AG04450 (cell line): ENCODE measurements around the gene EXT2. TPM values are rescaled to one million over a fixed set of nuclear protein-coding genes. Genes with fewer than 3 reads are reported as not detected.

ENCODE experiments used
- CTCF ChIA-PET: fragments of 300-600, 350-600 bp; formaldehyde crosslinking; extraction: SDS; loops from one replicate; lab custom pipeline; 2022; ENCODE audit warnings: antibody characterized with exemption, inconsistent platforms; lab: Charles Lee
- POLR2A ChIA-PET: fragments of 350-600 bp; formaldehyde crosslinking; extraction: SDS; loops from one replicate; lab custom pipeline; 2021; ENCODE audit warnings: antibody characterized with exemption, inconsistent platforms; lab: Yijun Ruan, JAX
- DNase-seq: peaks from one replicate; pipeline ENCODE4 v3.0.0-alpha.2; 2011; ENCODE audit warnings: low read depth, low spot score
- H3K27ac ChIP-seq: one replicate; pipeline ENCODE4 v1.5.1; 2012; ENCODE audit warnings: low read depth, low read length, control low read depth
- H3K27me3 ChIP-seq: one replicate; pipeline ENCODE4 v1.6.0; 2012; ENCODE audit warnings: low read length; ENCODE audit not compliant: control insufficient read depth, insufficient read depth
- H3K4me3 ChIP-seq: 2 replicates; pipeline ENCODE4 v1.5.1; 2011; ENCODE audit warnings: mild to moderate bottlenecking, low read depth, low read length, control low read depth
- H3K9me3 ChIP-seq: 2 replicates; pipeline ENCODE4 v1.5.1; 2012; ENCODE audit warnings: low read length; ENCODE audit not compliant: control insufficient read depth, insufficient read depth
- polyA plus RNA-seq: library from polyadenylated mRNA; depleted of rRNA; stranded (reverse); fragments of >200 nt; gene quantifications from 2 replicates; pipeline ENCODE4 v1.2.3, GENCODE V29; 2011
- TF ChIP-seq, protein P1 (sequence below): IDR thresholded peaks from 2 replicates; pipeline ENCODE4 v1.5.1; 2011; ENCODE audit warnings: low read depth, low read length, control low read depth, inconsistent platforms

Gene EXT2
- polyA plus RNA-seq, 1 experiment, result 138 TPM

DNA sequence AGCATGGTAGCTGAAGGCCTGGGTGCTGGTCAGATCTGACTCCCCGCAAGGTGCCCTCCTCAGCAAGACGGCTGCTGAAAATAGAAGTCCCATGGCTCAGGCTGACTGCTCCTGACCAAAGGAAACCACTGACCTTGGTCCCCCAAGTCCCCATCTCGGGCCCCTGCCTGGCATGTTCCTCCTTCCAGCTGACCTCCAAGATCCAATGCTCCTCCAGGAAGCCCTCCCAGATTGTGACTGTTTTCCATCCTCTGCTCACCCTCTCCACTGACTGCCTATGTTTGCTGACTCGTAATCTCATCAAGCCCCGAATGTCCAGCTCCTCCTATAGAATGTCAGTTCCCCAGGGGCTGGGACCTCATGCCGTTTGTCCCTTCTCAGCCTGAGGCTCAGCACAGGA, 184.0 kb downstream of the EXT2 start:
- Histone ChIP-seq H3K4me3 (no peak overlapping the region), H3K9me3 (peaks cover 3% of the 10 kb centered on the region; the same call in 1 of the 2 replicates), H3K27ac (no peak overlapping the region), H3K27me3 (peaks cover 13% of the 10 kb centered on the region)
- DNase-seq, result no peak
- ChIA-PET POLR2A (no interaction called here), CTCF (interaction anchor here (1.2 kb wide), 1 partner anchor 169 kb away, joined by 3 read pairs; no protein-coding TSS in a partner anchor)
- TF ChIP-seq, protein P1, sequence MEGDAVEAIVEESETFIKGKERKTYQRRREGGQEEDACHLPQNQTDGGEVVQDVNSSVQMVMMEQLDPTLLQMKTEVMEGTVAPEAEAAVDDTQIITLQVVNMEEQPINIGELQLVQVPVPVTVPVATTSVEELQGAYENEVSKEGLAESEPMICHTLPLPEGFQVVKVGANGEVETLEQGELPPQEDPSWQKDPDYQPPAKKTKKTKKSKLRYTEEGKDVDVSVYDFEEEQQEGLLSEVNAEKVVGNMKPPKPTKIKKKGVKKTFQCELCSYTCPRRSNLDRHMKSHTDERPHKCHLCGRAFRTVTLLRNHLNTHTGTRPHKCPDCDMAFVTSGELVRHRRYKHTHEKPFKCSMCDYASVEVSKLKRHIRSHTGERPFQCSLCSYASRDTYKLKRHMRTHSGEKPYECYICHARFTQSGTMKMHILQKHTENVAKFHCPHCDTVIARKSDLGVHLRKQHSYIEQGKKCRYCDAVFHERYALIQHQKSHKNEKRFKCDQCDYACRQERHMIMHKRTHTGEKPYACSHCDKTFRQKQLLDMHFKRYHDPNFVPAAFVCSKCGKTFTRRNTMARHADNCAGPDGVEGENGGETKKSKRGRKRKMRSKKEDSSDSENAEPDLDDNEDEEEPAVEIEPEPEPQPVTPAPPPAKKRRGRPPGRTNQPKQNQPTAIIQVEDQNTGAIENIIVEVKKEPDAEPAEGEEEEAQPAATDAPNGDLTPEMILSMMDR, result no peak

DNA sequence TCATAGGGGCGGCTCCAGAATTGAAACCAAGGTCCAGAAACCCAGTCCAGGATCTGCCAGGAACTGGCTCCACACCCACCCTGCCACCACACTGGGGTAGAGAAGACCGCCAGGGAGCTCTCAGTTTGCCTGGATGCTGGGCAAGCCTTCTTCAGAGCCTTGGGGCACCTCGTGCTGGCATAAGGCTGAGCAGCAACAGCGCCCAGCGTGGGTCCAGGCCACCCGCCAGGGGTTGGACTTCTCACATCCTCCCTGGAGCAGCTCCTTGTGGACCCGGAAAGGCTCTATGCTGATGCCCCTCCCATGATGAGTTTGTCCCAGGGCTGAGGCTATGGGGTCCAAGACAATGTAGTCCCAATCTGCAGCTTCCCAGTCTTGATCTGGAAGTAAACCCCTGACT, 184.8 kb downstream of the EXT2 start:
- Histone ChIP-seq H3K9me3 (peaks cover 2% of the 10 kb centered on the region; the same call in 1 of the 2 replicates), H3K27ac (no peak overlapping the region), H3K27me3 (peaks cover 13% of the 10 kb centered on the region), H3K4me3 (no peak overlapping the region)
- ChIA-PET POLR2A (no interaction called here), CTCF (interaction anchor here (1.2 kb wide), 1 partner anchor 170 kb away, joined by 3 read pairs; no protein-coding TSS in a partner anchor)
- no peak for DNase-seq
- TF ChIP-seq, protein P1, result no peak

DNA sequence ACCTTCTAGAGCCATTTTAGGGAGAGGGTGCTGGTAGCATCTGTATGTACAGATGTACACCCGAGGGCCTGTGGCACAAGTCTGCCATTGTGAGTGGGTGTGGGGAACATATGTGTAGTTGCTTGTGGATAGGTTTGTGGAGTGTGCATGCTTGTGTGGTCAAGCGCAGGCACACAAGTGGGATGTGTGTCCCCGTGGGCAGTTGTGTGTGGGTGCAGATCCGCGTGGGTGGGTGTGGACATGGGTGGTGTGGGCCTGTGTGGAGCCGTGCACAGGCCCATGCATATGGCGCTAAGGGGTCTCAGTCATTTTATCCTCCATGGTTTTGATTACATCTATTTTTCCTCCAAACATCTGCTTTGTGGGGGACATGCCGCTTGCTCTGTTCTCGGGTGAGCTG, 185.7 kb downstream of the EXT2 start:
- TF ChIP-seq, protein P1, result no peak
- peaks cover 13% of the 10 kb centered on the region for H3K27me3 ChIP-seq
- DNase-seq, result no peak
- no peak overlapping the region for H3K4me3 ChIP-seq
- no peak overlapping the region for H3K27ac ChIP-seq
- CTCF ChIA-PET, result no interaction called here
- H3K9me3 ChIP-seq, result no peaks in the 10 kb centered on the region; the same call in 1 of the 2 replicates
- POLR2A ChIA-PET, result no interaction called here

DNA sequence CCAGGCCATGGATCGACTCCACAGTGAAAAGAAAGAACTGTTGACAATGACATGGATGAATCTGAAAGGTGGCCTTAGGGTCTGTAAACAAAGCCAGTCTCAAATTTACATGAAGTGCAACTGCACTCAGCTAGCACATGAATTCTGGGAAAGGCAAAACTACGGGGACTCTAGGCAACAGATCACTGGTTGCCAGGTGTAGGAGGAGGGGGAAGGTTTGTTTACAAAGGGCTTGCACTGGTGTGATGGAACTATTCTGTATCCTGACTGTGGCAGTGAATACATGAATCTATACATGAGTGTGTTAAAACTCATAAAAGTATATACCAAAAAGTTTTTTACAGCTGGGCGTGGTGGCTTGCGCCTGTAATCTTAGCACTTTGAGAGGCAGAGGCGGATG, 187.1 kb downstream of the EXT2 start:
- POLR2A ChIA-PET, result no interaction called here
- TF ChIP-seq, protein P1, result no peak
- H3K9me3 ChIP-seq, result no peaks in the 10 kb centered on the region; the same call in 1 of the 2 replicates
- no peak overlapping the region for H3K27ac ChIP-seq
- H3K27me3 ChIP-seq, result peaks cover 13% of the 10 kb centered on the region
- DNase-seq, result no peak
- no peak overlapping the region for H3K4me3 ChIP-seq
- CTCF ChIA-PET, result no interaction called here

DNA sequence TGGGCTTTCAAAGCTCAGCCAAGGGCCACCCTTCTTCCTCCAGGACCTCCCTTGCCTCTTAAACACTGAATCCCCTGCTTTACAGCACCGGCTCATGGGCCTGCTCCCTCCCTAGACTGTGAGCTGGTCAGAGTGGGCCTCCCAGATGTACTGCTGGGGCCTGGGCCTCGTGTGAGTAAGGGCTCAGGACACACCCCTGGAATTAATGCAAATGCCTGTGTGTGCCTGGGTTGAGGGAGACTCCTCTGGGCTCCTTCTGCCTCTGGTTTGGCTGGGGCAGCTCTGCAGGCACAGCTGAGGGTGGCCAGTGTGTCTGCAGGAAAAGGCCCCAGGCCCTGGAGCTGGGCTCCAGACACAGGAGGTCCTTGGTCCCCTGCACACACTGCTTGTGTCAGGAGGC, 190.3 kb downstream of the EXT2 start:
- CTCF ChIA-PET, result interaction anchor here (0.6 to 2.7 kb wide), 28 partner anchors 8 to 1491 kb away, joined by 3 to 10 read pairs (median 4); no protein-coding TSS in a partner anchor
- POLR2A ChIA-PET, result no interaction called here
- Histone ChIP-seq H3K9me3 (no peaks in the 10 kb centered on the region; the same call in 1 of the 2 replicates), H3K27ac (no peak overlapping the region), H3K27me3 (peaks cover 7% of the 10 kb centered on the region), H3K4me3 (no peak overlapping the region)
- TF ChIP-seq, protein P1, result no peak
- no peak for DNase-seq
